Measurements from ENCODE around the gene OPHN1. TPM values are rescaled to one million over a fixed set of nuclear protein-coding genes. Genes with fewer than 3 reads are reported as not detected.
"Not testable (repeated sequence)": the region's sequence is repeated elsewhere in the genome, so short reads cannot be mapped to it uniquely, and the experiment has no call there.

Gene OPHN1
- total RNA-seq, 1 donor from 2014 or later, result 10.9 TPM

GRCh38 chrX:68087526-68087925 lies 345.8 kb downstream of the OPHN1 start:
- TF ChIP-seq CTCF (IDR thresholded peaks at IDR 0.05), result no peak
- no peak for DNase-seq (ENCODE audit: extremely low spot score, unreplicated experiment)
- Mint-ChIP-seq H3K27me3 (ENCODE audit: unreplicated experiment) (no peaks in the 10 kb centered on the region), H3K4me3 (ENCODE audit: unreplicated experiment) (no peak overlapping the region), H3K36me3 (ENCODE audit: unreplicated experiment) (no peaks in the 10 kb centered on the region), H3K9me3 (ENCODE audit: unreplicated experiment) (peaks cover 6% of the 10 kb centered on the region), H3K27ac (ENCODE audit: unreplicated experiment) (no peak overlapping the region), H3K4me1 (ENCODE audit: unreplicated experiment) (no peaks in the 10 kb centered on the region)

- Mint-ChIP-seq H3K4me3 (ENCODE audit: unreplicated experiment) (no peak overlapping the region), H3K27me3 (ENCODE audit: unreplicated experiment) (no peaks in the 10 kb centered on the region), H3K27ac (ENCODE audit: unreplicated experiment) (no peak overlapping the region), H3K4me1 (ENCODE audit: unreplicated experiment) (no peaks in the 10 kb centered on the region), H3K9me3 (ENCODE audit: unreplicated experiment) (peaks cover 13% of the 10 kb centered on the region), H3K36me3 (ENCODE audit: unreplicated experiment) (peaks cover 5% of the 10 kb centered on the region)
- no peak for TF ChIP-seq CTCF (IDR thresholded peaks at IDR 0.05)
- no peak for DNase-seq (ENCODE audit: extremely low spot score, unreplicated experiment)
Observed at GRCh38 chrX:68086709-68087108, 346.6 kb downstream of the OPHN1 start.

- Mint-ChIP-seq H3K27ac (ENCODE audit: unreplicated experiment) (no peak overlapping the region), H3K27me3 (ENCODE audit: unreplicated experiment) (no peaks in the 10 kb centered on the region), H3K4me1 (ENCODE audit: unreplicated experiment) (no peaks in the 10 kb centered on the region), H3K9me3 (ENCODE audit: unreplicated experiment) (peaks cover 18% of the 10 kb centered on the region), H3K4me3 (ENCODE audit: unreplicated experiment) (no peak overlapping the region), H3K36me3 (ENCODE audit: unreplicated experiment) (peaks cover 5% of the 10 kb centered on the region)
- no peak for DNase-seq (ENCODE audit: extremely low spot score, unreplicated experiment)
- no peak for TF ChIP-seq CTCF (IDR thresholded peaks at IDR 0.05)
Observed at GRCh38 chrX:68084765-68085164, 348.5 kb downstream of the OPHN1 start.

- peaks cover 19% of the 10 kb centered on the region for H3K9me3 Mint-ChIP-seq (ENCODE audit: unreplicated experiment)
- H3K27me3 Mint-ChIP-seq (ENCODE audit: unreplicated experiment), result no peaks in the 10 kb centered on the region
- H3K36me3 Mint-ChIP-seq (ENCODE audit: unreplicated experiment), result peaks cover 5% of the 10 kb centered on the region
- H3K4me3 Mint-ChIP-seq (ENCODE audit: unreplicated experiment), result no peak overlapping the region
- no peak for DNase-seq (ENCODE audit: extremely low spot score, unreplicated experiment)
- no peaks in the 10 kb centered on the region for H3K4me1 Mint-ChIP-seq (ENCODE audit: unreplicated experiment)
- H3K27ac Mint-ChIP-seq (ENCODE audit: unreplicated experiment), result no peak overlapping the region
- no peak for TF ChIP-seq CTCF (IDR thresholded peaks at IDR 0.05)
Observed at GRCh38 chrX:68083510-68083909, 349.8 kb downstream of the OPHN1 start.

- H3K36me3 Mint-ChIP-seq (ENCODE audit: unreplicated experiment), result peaks cover 5% of the 10 kb centered on the region
- no peaks in the 10 kb centered on the region for H3K4me1 Mint-ChIP-seq (ENCODE audit: unreplicated experiment)
- no peak for DNase-seq (ENCODE audit: extremely low spot score, unreplicated experiment)
- H3K27me3 Mint-ChIP-seq (ENCODE audit: unreplicated experiment), result no peaks in the 10 kb centered on the region
- no peak overlapping the region for H3K4me3 Mint-ChIP-seq (ENCODE audit: unreplicated experiment)
- peaks cover 20% of the 10 kb centered on the region for H3K9me3 Mint-ChIP-seq (ENCODE audit: unreplicated experiment)
- TF ChIP-seq CTCF (IDR thresholded peaks at IDR 0.05), result no peak
- no peak overlapping the region for H3K27ac Mint-ChIP-seq (ENCODE audit: unreplicated experiment)
Observed at GRCh38 chrX:68079961-68080360, 353.3 kb downstream of the OPHN1 start.

- not testable (repeated sequence) for H3K36me3 Mint-ChIP-seq (ENCODE audit: unreplicated experiment); DNase-seq (ENCODE audit: extremely low spot score, unreplicated experiment); H3K4me3 Mint-ChIP-seq (ENCODE audit: unreplicated experiment); H3K27me3 Mint-ChIP-seq (ENCODE audit: unreplicated experiment); H3K4me1 Mint-ChIP-seq (ENCODE audit: unreplicated experiment); H3K27ac Mint-ChIP-seq (ENCODE audit: unreplicated experiment)
- peaks cover 20% of the 10 kb centered on the region for H3K9me3 Mint-ChIP-seq (ENCODE audit: unreplicated experiment)
Observed at GRCh38 chrX:68078801-68079200, 354.5 kb downstream of the OPHN1 start.

All from osteocyte (in vitro differentiated cells).